HG03103 (cell line): ENCODE results near the gene BORCS8.
A peak's percentile ranks its signal among the peaks of the same experiment; 100 is the strongest.

Experiments used
- ATAC-seq: cut with Tn5 transposase; IDR thresholded peaks from one replicate; pipeline ENCODE4 v1.9.1; 2021; ENCODE audit warnings: low read depth; ENCODE audit not compliant: unreplicated experiment

The BORCS8 gene

DNA sequence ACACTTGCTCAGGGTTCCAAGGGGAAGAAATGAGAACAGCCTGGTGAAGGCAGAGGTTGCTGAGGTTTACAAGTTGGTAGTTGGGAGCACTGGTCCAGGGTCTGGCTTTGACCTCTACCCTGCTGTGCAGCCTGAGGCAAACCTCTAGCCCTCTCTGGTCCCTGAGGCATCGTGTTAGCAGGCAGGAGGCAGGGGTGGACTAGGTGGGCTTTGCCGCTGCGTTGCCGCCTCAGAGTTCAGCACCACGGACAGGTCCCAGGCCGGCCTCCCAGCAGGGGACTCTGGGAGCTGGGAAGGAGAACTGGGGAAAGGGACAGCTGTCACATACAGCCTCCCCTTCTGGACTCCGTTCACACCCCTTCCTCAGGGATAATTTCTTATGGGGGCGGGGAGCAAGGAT lies 22.9 kb upstream of the BORCS8 start:
- no peak for ATAC-seq

DNA sequence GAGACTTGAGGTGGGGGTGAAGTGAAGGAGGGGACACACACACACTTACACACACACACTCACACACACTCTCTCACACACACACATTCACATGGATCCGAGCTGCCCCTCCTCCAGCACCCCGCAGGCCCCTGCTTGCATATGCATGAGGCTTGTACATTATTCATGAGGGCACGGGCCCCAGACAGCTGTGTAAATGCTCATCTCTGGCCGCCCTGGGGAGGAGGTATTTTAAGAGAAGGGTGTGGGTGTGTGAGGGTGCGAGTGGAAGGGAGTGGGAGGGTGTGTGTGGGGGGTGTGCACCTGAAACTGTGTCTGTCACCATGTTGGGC lies 22.2 kb upstream of the BORCS8 start:
- ATAC-seq, result no peak

DNA sequence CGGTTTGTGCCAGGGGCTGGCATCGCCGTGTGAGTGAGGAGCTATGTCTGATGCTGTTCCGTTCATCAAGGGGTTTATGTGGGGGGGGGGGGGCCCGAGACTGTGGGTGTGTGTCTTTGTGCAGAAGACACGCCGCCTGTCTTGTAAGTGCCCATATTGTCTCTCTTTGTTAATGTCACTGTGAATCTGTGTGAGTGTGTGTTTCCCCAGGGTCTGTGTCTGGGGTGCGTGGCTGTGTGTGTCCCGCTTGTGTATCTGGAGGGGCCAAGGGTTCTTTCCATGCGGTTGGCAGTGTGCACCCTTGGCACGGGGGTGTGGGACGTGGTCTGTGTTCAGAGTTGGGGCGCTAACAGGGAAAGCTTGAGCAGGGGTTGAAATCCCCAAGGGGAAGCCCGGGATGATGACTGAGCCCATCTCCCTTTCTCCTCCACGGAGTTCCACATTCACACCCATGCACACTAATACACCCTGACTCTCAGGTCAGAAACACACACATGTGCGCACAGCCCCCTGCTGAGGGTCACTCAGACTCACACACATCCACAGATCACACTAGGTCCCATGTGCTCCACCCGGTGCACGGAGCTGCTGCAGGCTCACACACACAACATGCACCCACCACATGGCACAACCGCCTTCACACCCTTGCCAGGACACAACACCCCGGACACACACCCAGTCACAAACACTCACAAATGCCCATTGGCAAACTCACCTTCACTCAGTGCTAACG lies 21.6 kb upstream of the BORCS8 start:
- ATAC-seq, result no peak

DNA sequence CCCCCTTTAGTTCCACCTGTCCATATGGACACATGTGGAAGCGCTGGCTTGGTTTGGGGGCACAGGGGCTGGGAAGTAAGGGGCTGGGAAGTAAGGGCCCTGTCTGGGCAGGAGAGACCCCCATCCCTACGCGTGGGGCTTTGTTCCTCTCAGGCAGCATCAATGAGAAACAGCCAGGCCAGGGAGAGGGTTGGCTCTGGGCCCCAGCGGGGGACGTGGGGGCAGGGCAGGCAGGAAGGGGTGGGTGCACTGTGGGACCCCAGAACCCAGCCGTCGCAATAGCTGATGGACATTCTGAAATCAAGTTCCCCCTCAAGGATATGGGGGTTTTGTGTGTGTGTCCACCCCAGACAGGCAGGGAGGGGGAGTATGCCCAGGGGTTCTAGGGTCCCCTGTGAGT lies 21.0 kb upstream of the BORCS8 start:
- no peak for ATAC-seq

DNA sequence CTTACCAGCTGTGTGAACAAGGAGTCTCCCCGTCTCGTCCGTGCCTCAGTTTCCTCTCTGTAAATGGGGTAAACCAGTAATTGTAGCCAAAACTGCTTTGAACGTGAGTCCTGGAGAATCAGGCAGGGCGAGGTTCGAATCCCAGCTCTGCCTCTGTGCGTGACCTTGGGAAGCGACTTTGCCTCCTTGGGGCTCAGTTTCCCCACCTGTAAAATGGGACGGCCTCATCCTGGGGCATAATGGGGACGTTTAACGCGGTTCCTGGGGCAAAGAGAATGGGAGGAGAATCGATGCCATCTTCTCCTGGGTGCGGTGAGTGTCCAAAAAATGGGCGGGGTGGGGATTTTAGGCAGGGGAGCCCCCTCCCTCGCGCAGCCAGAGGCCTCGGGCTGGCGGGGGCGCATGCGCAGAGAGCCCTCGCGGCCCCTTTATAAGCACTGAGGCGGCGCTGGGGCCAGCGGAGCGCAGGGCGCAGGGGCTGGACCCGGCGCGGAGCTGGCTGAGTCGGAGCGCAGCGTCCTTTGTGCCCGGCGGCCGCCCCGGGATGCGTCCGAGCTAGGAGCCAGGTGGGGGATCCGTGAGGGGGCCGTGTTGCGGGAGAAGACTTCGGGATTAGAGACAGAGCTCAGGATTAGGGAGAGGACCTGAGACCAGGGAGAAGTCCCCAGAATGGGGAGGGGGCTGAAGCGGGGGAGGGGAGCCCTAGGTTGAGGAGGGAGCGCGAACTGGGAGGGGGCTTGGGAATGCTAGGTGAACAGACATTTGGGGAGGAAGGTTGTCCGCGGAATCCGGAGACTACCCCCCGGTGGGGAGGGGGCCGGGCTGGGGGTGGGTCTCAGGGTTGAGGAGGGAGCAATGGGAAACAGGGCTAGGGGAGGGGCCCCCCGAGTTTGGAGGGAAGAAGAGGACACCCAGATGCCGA lies 19.8 kb upstream of the BORCS8 start, which contains the start of gene NCAN:
NCAN (plus strand) TSS at position 460 of the 922 bp plus-strand sequence. CDS start 4,996 bp downstream, outside the sequence.
- ATAC-seq, result no peak

DNA sequence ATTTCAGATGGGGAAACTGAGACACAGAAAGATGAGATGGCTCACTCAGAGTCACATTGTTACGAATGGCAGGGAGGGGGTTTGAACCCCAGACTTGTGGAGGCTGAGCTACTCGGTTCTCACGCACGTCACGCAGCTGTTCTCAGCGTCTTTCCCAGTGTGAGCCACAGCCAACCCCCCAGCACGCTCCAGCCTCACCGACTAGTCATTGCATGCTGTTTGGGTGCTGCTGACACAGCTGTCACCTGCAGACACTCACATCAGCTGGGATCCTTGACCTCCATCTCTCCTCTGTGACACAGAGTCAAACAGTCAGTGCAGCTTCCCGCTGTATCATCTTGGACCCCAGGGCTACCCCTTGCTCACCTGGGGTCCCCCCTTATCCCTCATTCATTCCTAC lies 17.4 kb upstream of the BORCS8 start:
- no peak for ATAC-seq

DNA sequence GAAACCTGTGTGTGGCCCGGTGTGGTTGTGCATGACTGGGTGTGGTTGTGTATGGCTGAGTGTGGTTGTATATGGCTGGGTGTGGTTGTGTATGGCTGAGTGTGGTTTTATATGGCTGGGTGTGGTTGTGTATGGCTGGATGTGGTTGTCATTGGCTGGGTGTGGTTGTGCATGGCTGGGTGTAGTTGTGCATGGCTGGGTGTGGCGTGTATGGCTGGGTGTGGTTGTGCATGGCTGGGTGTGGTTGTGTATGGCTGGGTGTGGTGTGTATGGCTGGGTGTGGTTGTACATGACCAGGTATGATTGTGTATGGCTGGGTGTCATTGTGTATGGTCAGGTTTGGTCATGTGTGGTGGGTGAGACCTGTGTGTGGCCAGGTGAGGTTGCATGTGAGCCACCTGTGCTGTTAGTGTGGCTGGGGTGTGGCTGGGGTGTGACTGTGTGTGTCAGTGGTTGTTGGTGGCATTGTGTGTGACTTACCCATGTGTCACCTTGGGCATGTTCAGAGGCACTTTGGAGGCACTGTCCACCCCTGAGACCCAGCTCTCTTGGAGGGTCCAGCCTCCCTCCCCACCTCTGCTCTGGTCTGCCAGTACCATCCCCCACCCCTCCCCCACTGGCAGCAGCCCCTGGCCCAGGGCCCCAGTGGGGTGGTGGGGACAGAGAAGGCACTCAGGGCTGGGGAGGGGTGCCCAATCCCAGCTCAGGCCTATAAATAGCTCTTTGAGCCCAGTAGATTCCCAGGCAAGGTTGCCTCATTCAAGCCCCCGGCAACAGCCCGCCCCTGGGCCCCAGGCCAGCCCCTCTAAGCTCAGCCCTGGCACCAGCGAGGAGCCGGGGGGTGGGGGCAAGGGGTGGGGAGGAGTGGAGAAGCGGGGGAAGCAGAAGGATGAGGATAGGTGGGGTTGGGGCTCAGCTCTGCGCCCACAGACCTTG lies 16.0 kb upstream of the BORCS8 start:
- no peak for ATAC-seq

DNA sequence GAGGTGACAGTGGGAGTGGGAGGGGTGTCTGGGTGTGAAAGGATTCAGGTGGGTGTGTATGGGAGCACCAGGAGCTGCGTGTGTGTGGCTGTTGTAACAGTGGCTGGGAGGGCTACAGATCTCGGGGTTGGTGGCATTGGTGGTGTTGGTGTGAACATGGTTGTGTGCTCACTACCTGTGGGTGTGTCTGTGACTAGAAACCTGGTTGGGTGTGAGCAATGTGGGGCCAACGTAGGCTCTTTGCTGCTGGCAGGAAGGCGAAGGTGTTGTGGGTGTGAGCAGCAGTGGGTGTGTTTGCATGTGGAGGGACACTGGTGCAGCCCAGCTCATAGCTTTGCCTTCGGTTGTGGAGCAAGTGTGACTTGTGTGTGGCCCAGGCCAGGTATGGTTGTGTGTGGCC lies 15.0 kb upstream of the BORCS8 start:
- no peak for ATAC-seq

DNA sequence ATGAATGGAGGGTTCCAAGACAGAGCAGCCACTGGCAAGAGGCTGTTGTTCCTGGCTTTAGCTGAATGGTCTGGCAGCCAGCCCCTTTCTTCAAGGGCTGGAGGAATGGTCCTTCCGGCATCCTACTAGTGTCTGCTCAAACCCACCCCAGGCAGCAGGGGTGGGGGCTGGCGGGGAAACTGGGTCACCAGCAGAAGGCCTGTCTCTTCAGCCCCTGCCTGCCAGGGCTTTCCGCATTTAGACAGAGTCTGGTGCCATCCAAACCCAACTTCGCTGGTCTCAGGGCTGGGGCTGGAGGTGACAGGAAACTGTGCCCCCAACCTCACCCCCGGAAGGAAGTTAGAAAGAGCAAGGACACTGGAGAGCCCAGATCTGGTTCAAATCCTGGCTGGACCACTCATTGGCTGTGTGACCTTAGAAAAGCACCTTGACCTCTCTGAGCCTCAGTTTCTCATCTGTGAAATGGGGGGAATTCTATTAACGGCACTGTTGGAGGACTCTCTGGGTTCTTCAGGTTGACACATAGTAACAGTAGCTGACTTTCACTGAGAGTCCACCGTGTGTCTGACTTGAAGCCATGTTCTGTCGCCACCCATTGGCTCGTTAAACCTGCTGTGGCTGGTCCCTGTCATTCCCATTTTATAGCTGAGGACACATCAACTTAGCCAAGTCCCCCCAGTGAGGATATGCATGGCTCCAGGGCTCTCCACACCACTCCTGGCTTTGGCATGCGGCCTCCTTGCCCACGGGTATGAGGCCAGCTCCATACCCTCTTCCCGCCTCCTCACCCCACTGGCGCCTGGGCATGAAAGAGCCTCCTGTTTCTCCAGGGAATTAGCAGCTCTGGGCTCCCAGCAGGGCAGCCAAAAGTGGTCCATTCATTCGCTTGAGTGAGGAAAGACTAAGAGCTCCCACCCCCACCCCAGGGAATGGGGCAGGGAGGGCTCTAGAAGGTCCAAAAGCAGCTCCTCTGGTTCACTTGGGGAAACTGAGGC lies 13.8 kb upstream of the BORCS8 start:
- ATAC-seq, result no peak

DNA sequence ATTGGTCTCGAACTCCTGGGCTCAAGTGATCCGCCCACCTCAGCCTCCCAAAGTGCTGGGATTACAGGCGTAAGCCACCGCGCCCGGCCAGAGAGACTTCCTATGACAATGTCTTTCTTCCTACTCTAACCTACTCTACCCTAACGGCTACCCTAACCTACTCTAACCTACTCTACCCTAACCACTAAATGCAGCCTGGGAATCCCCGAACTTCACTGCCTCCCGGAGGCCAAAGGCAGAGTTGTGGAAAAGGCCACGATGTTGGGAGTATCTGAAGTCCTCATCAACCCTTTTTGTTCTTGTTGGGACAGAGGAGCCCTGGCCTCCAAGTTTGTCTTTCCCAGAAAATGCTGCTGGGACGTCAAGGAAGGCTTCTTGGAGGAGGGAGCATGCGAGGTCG lies 12.2 kb upstream of the BORCS8 start:
- ATAC-seq, result no peak

DNA sequence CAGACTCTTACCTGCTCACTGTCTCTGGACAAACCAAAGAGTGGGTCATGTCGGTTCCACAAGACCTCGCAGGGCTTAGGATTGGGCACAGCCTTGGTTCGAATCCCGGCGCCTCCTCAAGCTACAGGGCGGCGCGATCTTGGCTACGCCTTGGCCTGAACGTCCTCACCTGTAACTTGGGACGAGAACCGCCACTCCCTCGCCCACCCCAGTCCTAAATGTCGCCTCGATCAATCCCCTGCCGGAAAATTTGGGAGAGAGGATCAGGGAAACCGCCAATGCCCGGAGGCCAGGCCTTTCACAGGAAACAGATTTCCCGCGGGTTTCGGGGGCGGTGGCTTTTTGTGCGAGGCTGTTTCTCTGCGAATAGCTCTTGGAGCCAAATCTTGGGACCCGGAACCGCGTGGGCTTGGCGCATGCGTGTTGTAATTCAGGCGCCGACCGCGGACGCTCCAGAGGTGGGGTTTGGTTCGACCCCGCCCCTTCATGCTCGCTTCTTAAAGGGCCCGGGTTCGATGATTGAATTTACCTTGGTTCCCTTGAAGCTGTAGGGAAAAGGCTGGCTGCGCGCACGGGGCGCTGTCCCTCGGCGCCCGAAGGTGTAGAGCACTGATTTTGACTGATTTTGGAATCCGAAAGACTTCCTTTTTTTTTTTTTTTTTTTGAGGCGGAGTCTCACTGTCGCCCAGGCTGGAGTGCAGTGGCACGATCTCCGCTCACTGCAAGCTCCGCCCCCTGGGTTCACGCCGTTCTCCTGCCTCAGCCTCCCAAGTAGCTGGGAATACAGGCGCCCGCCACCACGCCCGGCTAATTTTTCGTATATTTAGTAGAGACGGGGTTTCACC lies 11.3 kb upstream of the BORCS8 start, which contains the start of gene NR2C2AP:
NR2C2AP (minus strand) TSS at position 403 of the 845 bp plus-strand sequence; CDS start at position 49, 354 bp downstream.
- ATAC-seq, result peak; percentile 73

DNA sequence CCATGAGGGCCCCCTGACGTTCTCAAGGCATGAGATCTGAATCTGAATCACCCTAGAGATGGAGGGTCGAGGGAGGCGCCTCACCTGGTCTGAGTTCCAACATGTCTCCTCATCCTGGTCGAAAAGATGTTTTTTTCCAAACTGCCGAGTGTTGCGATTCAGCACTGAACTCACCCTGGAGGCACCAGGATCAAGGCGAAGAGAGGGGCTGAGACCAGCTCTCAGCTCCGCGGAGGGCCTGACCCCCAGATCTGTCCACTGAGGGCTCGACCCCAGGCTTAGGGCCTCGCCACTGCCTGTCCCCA lies 10.7 kb upstream of the BORCS8 start:
- no peak for ATAC-seq

DNA sequence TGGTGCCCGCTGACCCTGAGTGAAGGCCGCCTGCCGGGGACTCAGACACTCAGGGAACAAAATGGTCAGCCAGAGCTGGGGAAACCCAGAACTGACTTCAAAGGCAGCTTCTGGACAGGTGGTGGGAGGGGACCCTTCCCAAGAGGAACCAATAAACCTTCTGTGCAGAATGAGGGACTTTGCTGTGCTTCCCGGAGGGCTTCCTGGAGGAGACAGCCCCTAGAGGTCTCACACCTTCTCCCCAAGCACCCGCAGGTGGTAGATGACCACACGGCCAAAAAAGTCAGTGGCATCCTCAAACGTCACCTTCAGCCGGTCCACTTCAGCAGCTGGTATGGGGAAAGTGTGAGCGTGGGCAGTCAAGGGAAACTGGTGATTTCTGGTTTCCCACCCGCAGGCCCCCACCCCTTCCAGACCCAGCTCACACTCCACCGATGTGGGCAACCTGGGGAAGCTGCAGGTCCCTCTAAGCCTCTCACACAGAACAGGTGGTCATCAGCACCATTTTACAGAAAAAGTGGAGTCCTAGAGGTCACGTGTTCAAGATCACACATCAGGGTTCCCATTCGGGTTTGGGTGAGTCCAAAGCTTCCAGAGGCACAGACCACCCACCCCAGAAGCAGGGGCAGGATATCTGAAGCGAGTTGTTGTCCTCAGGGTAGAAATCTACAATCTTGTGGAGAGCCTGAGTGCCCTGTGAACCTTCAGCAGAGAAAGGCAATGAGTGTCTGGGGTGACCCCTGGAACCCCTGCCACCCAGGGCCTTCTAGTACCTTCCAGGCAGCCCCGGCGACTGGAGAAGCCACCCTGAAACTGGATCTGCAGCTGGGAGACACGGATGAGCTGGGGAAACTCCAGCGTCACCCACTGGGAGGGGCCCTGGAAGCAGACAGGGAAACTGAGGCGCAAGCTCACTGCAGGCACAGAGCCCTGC lies 10.0 kb upstream of the BORCS8 start:
- ATAC-seq, result no peak

DNA sequence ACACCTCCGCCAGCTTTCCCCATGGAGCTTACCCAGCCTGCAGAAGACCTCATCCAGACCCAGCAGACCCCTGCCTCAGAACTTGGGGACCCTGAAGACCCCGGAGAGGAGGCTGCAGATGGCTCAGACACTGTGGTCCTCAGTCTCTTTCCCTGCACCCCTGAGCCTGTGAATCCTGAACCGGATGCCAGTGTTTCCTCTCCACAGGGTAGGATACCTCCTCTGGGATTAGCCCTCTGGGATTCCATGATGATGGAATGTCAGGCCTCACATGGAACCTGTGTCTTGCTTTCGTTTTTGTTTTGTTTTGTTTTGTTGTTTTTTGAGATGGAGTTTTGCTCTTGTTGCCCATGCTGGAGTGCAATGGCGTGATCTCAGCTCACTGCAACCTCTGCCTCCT lies 2.0 kb upstream of the BORCS8 start:
- no peak for ATAC-seq

DNA sequence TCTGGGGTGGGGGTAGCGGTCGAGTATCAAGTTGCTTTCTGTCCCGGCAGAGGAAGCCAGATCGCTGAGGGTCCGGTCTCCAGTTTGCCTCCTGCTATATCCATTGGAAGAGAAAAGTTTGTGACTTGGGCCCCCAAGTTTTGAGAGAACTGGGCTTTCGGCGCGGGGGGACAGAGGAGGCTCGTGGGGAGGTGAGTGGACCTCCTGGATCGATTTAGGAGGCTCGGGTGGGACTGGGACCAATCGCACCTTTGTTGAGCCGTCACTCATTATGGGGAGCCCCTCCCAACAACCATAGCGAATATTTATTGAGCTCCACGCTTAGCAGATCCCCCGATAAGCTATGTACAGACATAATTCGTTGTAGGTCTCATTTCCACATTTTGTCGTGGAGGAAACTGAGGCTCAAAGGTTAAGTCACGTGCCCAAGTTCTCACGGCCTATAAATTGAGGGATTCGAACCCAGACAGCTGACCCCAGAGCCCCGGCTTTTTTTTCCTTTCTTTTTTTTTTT lies 1.0 kb upstream of the BORCS8 start:
- ATAC-seq, result no peak

DNA sequence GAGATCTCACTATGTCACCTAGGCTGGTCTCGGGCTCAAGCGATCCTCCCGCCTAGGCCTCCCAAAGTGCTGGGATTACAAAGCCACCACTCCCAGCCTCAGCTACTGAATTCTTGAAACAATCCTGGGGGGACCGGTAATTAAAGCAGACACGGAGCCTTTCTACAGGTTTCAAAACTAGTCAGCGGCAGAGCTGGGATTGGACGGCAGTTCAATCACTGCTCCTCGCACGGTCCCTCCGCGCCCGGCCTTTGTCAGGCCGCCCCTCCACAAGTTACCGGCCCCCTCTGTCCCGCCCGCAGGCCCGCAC lies 229 bp downstream of the BORCS8 start:
- no peak for ATAC-seq

DNA sequence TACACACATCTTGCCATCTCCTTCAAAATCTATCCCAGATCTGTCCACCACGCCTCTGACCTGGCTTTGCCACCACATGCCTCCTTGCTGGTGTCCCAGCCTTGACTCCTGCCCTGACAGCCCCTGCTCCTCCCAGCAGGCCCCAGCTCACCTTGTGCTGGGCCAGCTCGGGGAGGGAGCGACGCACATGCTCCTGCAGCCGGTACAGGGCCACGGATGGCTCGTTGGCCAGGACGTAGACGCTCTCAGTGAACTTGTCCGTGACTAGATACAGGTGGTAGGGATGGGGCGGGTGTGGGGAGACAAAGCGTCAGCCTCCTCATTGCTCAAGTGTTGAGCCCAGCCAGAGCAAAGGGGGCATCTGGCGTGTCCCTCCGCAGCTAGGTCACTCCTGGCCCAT lies 5.2 kb downstream of the BORCS8 start:
- ATAC-seq, result no peak
